Measurements from ENCODE around the gene UEVLD.

- TF ChIP-seq CTCF (IDR thresholded peaks at IDR 0.05): no peak
- TF ChIP-seq POLR2A (IDR thresholded peaks at IDR 0.05): no peak
- no peak for TF ChIP-seq POLR2AphosphoS5 (IDR thresholded peaks at IDR 0.05)
These were observed 21.5 kb downstream of the UEVLD start for GRCh38 chr11:18567081-18567480.
